Fibroblast of skin of left quadriceps (primary cell): ENCODE data around the gene BMERB1.
"Not testable (repeated sequence)": the region's sequence is repeated elsewhere in the genome, so short reads cannot be mapped to it uniquely, and the experiment has no call there.

Experiments
- DNase-seq, 2 experiments: peaks; one replicate each; pipeline ENCODE4 v3.0.0-alpha.2; 2013; ENCODE audit warnings: low read depth in 2 of 2

The BMERB1 gene

GRCh38 chr16:15523092-15523541 is 88.7 kb downstream of the BMERB1 start:
- DNase-seq = no peak

- no peak for DNase-seq
Measured at GRCh38 chr16:15523939-15524338, 89.6 kb downstream of the BMERB1 start.

GRCh38 chr16:15524966-15525365 is 90.6 kb downstream of the BMERB1 start:
- DNase-seq = no peak

GRCh38 chr16:15526097-15526496 is 91.7 kb downstream of the BMERB1 start:
- no peak for DNase-seq

GRCh38 chr16:15526731-15527130 is 92.3 kb downstream of the BMERB1 start:
- no peak for DNase-seq

GRCh38 chr16:15529673-15530072 is 95.3 kb downstream of the BMERB1 start:
- DNase-seq = no peak

GRCh38 chr16:15530085-15530484 is 95.7 kb downstream of the BMERB1 start:
- no peak for DNase-seq

- DNase-seq = no peak
Measured at GRCh38 chr16:15532825-15533224, 98.4 kb downstream of the BMERB1 start.

GRCh38 chr16:15533386-15533785 is 99.0 kb downstream of the BMERB1 start:
- DNase-seq = no peak

- DNase-seq = no peak
Measured at GRCh38 chr16:15535772-15536171, 101.4 kb downstream of the BMERB1 start.

- DNase-seq = no peak
Measured at GRCh38 chr16:15536843-15537242, 102.5 kb downstream of the BMERB1 start.

- DNase-seq = no peak
Measured at GRCh38 chr16:15538507-15538906, 104.1 kb downstream of the BMERB1 start.

GRCh38 chr16:15539197-15539596 is 104.8 kb downstream of the BMERB1 start:
- no peak for DNase-seq

GRCh38 chr16:15542261-15542660 is 107.9 kb downstream of the BMERB1 start:
- no peak for DNase-seq

- DNase-seq = no peak
Measured at GRCh38 chr16:15542734-15543347, 108.5 kb downstream of the BMERB1 start.

- DNase-seq = no peak
Measured at GRCh38 chr16:15544405-15544804, 110.0 kb downstream of the BMERB1 start.

- DNase-seq = no peak
Measured at GRCh38 chr16:15545544-15545943, 111.2 kb downstream of the BMERB1 start.

- DNase-seq = not testable (repeated sequence)
Measured at GRCh38 chr16:15547072-15547767, 112.8 kb downstream of the BMERB1 start.

GRCh38 chr16:15547768-15548096 is 113.3 kb downstream of the BMERB1 start:
- DNase-seq = no peak

GRCh38 chr16:15548482-15548891 is 114.1 kb downstream of the BMERB1 start:
- no peak for DNase-seq

GRCh38 chr16:15552507-15552906 is 118.1 kb downstream of the BMERB1 start:
- DNase-seq = no peak

- DNase-seq = no peak
Measured at GRCh38 chr16:15553313-15554088, 119.1 kb downstream of the BMERB1 start.

- no peak for DNase-seq
Measured at GRCh38 chr16:15556130-15556529, 121.7 kb downstream of the BMERB1 start.
